T follicular helper cell (primary cell): ENCODE measurements around the gene PRR5L.

Experiments
- DNase-seq: peaks from one replicate; pipeline ENCODE4 v3.0.0-alpha.2; 2020; ENCODE audit warnings: low read depth

Gene PRR5L

GRCh38 chr11:36358436-36358835, 62.3 kb downstream of the PRR5L start:
- DNase-seq: no peak

DNA sequence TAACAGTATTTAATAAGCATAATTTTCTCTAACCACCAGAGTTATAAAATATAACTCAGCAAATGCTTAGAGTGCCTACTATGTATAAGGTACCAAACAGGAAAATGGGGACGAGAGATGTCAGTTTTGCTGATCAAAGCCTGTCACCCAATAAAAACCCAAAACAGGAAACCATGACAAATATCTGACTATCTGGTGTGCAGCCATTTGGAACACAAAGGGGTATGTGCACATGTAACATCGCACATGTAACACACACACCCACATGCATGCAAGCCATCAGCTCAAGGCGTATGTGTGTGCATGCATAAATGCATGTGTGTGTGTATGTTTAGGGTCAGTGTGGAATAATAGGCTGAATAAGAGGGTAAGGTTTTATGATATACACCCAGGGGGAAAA, 64.2 kb downstream of the PRR5L start:
- no peak for DNase-seq

DNA sequence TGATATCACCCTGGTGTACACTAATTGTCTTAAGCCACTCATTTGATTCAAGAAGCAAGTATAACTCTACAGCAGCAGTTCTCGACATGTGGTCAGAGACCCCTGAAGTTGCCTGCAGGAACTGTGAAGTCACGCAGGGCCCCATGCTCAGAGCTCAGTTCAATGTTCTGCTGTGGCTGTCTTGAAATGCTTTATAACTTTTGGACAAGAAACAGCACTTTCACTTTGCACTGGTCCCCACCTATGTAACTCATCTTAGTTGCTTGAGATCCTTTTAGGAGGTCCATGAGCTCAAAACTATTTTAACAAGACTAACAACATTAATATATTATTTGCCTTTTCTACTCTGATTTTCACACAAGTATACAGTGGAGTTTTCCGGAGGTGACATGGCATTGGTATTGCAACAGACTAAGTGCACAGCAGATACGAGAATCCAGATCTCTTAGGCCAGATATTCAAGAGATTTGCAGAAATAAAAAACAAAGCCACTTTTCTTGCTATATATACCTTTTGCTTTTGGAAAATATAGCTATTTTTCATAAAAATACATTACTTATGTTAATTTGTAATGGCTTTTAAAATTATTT, 64.8 kb downstream of the PRR5L start:
- no peak for DNase-seq

- no peak for DNase-seq
These were observed 65.4 kb downstream of the PRR5L start for GRCh38 chr11:36361472-36361871.

DNA sequence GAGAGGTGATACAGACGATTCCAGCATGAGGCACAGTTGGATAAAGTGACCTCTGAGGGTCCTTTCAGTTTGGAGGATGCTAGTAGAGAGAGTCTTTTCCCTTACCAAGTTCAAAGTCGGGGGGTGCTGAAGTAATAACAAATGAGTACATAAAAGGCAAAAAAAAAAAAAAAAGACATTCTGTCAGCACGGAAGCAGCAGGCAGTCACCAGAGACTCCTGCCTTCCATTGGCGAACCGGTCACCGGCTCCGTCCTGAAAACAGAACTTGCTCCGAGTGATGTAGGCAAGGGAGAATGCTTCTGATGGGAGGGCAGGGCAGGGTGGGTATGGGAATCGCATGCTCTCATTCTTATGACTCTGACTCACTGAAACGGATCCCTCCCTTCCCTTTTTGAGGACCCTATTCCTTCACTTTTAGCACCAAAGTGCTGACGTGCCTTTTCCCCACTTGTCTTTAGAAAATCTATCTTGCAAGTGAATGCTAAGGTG, 65.9 kb downstream of the PRR5L start:
- no peak for DNase-seq

DNA sequence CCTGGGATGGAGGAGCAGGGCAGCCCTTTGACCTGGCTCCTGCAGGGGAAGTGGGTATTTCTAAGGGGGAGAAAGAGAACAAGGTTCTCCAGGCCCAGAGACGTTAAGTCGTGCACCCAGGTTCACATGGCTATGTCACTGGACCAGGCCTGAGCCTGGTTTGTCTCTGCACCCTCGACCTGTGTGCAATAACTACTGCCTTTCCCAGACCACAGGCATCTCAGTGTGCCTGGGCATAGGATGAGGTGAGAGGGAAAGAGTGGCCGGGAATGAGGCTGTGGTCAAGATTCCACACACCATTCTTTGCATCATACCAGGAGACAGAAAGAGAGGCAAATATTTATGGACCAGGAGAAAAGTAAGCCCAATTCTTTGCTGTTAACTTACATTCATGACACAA, 66.8 kb downstream of the PRR5L start:
- DNase-seq: no peak

GRCh38 chr11:36363361-36364268, 67.5 kb downstream of the PRR5L start:
- no peak for DNase-seq

- no peak for DNase-seq
These were observed 68.7 kb downstream of the PRR5L start for GRCh38 chr11:36364551-36365325.

- no peak for DNase-seq
These were observed 69.8 kb downstream of the PRR5L start for GRCh38 chr11:36365907-36366306.

DNA sequence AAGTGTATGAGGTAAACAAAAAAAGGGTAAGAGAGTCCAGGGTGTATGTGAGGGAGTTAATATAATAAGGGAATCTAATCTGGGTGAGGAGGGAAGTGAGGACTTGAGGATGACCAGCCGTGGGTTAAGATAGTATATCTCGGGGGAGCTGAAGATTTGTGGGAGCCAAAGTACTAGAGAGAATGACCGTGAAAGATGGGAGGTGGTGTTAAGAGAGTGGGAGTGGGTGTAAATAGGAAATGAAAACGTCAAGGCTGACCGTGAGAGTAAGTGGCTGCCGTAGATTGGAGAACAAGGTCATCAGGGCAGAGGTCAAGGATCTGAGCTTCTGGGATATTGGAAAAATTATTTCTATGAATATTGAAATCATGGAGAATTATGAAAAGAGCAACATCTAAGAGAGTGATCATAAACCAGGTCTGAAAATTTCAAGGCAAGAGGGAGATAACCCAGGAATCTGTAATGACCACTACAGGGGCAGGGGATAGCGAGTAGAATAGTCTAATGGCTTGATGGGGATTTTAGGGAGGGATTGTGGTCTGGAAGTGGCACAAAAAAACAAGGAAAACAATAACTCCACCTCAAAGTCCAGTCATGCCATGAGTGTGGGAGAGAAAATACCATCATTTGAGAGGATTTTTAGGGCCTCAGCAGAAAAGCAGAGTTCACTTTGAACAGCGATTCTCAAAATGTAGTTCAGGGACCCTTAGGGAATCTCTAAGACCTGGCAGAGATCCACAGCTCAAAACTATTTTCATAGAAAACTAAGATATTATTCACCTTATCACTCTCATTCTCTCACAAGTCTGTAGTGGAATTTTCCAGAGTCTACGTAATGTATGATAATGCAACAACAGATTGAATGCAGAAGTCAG, 72.0 kb downstream of the PRR5L start:
- DNase-seq: no peak

DNA sequence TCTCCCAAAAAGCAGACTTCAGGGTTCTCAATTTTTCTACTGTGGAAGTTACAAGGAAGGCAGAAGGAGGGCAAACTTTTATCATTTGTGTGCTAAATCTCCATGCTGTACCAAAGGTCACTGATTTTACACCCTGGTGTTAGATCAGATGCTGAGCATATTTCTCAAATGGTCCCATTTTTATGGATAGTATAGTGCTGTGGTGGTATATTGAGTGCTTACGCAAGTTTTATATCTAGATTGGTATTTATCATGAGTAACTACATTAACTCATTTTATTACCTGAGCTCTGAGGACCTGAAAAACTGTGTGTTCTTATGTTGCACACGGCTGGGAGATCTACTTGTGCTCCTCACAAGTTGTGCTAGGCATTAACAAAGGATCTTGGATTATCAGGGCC, 75.1 kb downstream of the PRR5L start:
- DNase-seq: no peak

DNA sequence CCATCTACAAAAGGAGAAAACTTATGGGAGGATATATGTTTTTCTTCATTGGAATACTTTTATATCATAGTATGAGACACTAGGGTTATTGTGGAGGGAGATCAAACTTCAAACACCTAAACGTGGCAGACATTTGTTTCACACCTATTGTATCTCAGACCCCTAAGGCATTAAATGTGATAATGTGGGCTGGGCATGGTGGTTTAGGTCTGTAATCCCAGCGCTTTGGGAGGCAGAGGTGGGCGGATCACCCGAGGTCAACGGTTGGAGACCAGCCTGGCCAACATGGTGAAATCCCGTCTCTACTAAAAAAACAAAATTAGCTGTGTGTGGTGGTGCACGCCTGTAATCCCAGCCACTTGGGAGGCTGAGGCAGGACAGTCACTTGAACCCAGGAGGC, 75.5 kb downstream of the PRR5L start:
- DNase-seq: no peak

DNA sequence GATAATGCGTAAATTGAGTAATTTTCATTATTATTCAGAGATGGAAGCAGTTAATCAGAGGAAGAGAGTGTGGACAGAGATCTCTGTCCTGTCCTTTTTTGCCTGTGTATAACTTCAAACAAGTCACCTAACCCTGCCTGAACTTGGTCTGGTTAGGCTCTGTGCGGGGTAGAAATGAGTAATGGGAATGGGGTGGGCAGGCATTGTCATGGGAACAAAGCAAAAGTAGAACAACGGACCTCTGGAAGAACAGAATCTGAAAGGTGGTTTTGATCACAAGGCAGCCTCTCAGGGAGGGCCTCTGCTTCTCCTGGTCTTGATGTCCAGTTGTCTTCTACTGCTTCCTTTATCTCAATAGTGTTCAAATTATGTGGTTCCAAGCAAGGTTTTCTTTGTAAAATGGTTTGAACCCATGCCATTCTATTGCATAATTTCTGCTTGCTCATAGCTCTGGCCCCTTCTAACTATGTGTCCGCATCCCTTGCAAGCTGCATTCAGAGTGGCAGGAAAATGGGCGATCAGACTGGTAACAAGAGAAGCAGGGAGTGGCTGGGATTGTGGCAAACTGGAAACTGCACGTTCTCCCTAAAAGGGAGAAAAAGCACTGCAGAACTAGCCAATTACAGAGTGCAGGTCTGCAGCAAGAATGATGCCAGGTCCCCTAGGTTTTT, 76.1 kb downstream of the PRR5L start:
- no peak for DNase-seq

GRCh38 chr11:36373016-36374010, 77.2 kb downstream of the PRR5L start:
- no peak for DNase-seq

DNA sequence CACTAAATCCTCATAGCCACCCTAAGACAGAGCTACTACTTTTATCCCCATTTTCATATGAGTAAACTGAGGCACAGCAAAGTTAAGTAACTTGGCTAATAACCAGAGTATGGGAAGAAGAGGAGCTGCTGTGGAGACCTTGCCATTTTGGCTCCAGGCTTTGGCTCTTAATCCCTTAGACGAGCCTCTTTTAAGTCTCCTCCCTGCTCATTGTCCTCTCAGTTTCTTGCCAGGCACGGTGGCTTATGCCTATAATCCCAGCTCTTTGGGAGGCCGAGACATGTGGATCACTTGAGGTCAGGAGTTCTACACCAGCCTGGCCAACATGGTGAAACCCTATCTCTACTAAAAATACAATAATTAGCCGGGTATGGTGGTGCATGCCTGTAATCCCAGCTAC, 78.6 kb downstream of the PRR5L start:
- no peak for DNase-seq

DNA sequence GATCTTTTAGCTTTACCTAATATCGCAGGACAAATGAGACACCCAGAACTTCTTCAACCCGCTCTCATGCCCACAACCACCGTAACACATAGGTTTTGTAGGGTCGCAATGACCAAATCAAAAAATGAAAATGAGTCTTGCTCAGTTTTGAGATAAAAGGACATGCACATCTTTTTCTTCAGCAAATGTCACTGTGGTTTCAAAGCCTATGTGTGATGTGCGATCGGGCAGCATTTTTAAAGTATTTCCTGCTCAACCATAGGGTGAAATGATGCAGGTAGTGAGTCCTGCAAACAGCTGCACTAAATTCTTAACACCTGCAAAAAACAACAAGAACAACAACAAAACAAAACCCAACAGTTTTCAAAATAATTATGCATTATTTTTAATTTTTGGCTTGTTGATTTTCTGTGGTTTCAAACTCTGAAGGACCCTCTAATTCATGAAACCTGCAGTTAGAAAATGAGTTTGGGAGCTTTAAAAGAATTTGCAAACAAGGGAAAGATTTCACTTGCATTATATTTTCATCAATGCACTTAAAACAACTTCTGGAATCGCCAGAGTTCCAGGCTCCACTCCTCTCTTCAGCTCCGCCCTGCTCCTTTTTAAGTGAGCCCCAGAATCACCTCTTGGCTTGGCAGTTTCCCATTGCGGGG, 79.4 kb downstream of the PRR5L start:
- DNase-seq: no peak

GRCh38 chr11:36376009-36376887, 80.2 kb downstream of the PRR5L start:
- no peak for DNase-seq
